Left renal cortex interstitium (tissue), 4 donors: Measurements from ENCODE around the gene RAC3. TPM values are rescaled to one million over a fixed set of nuclear protein-coding genes. Genes with fewer than 3 reads are reported as not detected.

Experiments used
- DNase-seq, 4 donors: peaks; one replicate each; pipeline ENCODE4 v3.0.0-alpha.2; 2013; ENCODE audit warnings: low read depth in 4 of 4, low spot score in 2 of 4, missing footprints in 1 of 4
- polyA plus RNA-seq, 4 donors: library from polyadenylated mRNA; unstranded; fragments of 120-200 nt; gene quantifications; one replicate each; pipeline ENCODE4 v1.2.1, GENCODE V29; 2013; ENCODE audit not compliant: insufficient read length in 4 of 4

RAC3 gene
- 10 to 100 TPM in 3 of 4 donors, 1 to 10 TPM in 1; 8.6 to 17.0 (median 14.9) TPM for polyA plus RNA-seq

GRCh38 chr17:82031303-82031884 lies at the start of gene RAC3:
Gene RAC3 (plus strand): TSS chr17:82031678. CDS start chr17:82031762, 84 bp downstream.
- DNase-seq, result no peak

GRCh38 chr17:81983011-81983638 lies 48.4 kb upstream of the RAC3 start:
- DNase-seq, result no peak

GRCh38 chr17:81983639-81984373 lies 47.7 kb upstream of the RAC3 start:
- no peak for DNase-seq

GRCh38 chr17:81984773-81985410 lies 46.6 kb upstream of the RAC3 start:
- no peak for DNase-seq

GRCh38 chr17:81986606-81987005 lies 44.9 kb upstream of the RAC3 start:
- DNase-seq, result no peak

- no peak for DNase-seq
Observed at GRCh38 chr17:81987161-81987770, 44.2 kb upstream of the RAC3 start.

DNA sequence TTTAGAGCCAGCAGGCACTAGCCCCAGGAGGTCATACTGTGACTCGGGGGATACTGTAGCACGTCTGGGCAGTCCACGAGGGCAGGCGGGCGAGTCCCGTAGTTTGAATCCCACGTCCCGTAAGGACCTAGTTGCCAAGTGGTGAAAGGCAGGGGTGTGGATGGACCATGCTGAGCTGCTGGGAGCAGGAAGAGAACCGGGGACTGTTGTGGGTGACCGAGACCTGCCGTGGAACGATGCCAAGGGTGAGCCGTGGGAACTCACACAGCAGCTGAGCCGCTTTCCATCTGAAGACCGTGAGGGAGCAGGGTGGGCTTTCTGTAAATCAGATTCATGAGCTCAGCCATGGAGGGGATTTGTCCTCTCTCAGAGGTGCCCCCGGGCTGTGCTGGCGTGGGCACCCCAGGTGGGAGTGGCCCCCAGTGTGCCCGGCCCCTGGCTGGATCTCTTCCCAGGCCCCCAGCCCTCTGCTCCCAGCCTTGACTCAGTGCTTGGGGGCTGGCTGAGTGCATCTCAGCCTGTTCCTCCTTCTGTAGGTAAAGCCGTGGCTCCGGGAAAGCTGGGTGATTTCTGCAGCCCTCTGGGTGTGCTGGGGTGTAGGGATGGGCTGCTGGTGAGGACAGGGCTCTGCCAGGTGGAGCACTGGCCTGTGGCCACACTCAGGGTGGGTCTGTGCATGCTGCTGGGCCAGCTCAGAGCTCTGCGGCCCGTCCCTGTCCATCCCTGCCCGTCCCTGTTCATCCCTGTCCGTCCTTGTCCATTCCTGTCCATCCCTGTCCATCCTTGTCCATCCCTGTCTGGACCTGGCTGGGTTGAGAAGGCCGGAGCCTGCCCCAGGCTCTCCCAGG lies 40.4 kb upstream of the RAC3 start:
- no peak for DNase-seq

DNA sequence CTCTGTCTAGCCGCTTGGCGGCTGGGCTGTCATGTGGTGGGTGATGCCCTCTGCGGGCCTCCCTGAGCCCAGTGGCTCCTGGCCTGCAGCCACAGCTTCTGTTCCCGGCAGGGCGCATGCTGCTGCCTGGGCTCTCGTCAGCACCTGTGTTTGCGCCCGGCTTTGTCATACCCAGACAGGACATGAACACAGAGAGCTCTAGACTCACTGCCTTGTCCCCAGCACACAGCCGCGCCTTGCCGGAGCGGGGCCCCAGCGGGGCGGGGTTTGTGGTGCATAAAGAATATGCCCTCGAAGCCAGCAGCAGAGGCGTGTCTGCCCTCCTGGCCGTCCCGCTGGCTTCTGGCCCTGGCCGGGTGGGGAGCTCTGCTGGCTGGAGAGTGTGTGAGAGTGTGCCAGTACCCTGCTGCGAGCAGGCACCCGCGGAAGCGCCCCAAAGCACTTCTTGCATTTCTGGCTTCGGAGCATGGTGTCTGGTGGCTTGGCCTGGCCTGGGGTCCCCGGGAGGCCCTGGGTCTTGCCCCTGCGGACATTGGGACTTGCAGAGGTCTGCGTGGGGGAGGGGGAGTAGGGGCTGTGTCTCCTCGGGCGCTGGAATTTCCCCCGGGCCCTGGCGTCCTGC lies 39.7 kb upstream of the RAC3 start:
- DNase-seq, result no peak

DNA sequence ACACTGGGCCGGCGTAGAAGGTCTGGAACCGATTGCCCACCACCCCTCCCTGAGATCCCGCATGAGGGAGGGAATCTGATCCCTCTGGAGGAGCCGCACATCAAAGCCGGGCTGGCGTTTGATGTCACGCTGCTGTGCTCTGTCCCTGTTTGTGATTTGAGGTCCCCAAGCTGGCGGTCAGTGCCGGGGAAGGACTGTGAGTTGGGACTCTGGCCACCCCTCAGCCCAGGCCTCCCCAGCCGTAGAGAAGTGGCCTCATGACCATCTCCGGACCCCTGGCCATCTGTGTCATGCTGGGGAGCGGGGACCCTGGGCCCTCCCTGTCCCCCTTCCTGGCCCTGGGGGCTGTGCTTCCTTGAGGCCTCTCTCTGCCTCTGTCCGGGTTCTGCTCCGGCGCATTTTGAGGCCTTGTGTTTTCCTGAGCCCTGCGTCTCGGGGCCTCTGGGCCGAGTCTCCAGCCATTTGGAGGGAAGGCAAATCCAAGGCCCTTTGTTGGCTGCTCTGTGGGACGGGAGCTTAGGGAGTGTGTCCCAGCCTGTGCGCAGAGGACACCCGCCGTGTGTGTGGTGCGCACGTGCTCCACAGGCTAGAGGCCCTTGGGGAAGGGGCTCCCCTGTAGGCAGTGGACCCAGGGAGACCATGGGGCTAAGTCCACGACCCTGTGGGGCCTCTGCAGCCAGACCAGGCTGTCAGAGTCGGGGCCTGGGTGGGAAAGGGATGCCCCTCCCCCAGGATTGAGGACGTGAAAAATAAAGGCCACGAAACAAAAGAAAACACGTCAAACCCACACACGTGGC lies 39.0 kb upstream of the RAC3 start:
- DNase-seq, result peak in 1 of 4 donors; percentile 73

- no peak for DNase-seq
Observed at GRCh38 chr17:81993729-81994592, 37.5 kb upstream of the RAC3 start.

DNA sequence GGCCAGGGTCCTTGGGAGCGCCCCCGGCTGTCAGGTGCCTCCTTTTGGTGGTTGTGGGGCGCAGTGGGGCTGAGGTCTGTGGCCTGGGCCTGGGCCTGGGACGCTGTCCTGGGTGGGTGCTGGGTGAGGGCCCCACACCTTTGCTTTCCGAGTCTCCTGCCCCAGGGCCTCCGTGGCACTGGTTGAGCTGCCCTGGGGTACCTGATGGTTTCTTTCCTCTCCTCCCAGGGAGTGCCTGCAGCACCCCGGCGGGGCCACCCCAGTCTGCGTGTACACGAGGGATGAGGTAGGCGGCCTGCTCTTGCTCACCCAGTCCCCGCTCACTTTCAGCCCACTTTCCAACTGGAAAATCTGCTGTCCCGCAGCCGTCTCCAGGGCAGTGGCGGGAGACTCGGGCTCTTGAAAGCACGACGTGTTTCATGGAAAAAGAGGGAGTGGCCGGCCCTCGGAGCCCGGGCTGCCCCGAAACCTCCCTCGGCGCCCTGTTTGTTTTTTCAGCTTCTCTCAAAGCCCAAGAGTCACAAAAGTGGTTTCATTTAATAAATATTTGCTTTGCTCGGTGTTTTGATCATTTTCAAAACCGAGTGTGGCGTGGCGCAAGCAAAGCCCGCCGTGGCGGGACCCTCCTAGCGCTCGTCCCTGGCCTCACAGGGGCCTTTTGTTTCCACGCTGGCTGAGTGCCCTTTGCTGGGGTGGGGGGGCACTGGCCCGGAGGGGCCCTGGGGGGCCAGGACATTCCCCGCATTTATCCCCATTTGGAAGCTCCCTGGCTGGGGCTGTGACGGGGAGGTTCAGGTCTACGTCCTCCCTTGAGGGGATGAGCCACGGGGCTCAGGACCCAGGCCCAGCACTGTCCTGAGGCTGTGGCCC lies 36.6 kb upstream of the RAC3 start:
- DNase-seq, result no peak

- no peak for DNase-seq
Observed at GRCh38 chr17:81995463-81996231, 35.8 kb upstream of the RAC3 start.

GRCh38 chr17:81996232-81996756 lies 35.2 kb upstream of the RAC3 start:
- DNase-seq, result no peak

DNA sequence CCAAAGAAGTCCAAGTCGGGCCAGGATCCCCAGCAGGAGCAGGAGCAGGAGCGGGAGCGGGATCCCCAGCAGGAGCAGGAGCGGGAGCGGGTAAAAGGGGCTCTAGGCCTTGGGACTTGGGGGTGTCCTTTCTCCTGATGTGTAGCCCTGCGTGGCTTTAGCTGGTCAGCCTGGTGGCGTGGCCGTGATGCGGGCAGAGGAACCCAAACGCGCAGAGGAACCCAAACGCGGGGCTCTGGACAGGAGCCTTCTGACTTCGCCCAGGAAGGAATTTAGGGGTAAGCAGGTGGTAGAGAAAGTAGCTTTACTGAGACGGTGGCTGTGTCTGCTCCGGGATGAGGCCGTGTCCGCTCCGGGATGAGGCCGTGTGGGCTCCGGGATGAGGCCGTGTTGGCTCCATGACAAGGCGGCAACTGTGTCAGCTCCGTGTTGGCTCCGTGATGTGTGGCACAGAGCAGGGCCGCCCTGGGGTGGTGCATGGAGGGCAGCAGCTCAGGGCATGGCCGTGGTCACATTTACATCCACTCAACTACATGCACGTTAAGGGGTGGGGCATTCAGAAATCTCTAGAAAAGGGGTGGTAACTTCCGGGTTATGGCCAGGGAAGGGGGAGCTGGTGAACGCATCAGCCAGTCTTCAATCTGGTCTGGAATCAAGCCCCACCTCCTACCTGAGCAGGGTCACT lies 34.6 kb upstream of the RAC3 start:
- no peak for DNase-seq

GRCh38 chr17:81998212-81998611 lies 33.3 kb upstream of the RAC3 start:
- no peak for DNase-seq
